ENCODE results near the gene GALNT1.

The GALNT1 gene

DNA sequence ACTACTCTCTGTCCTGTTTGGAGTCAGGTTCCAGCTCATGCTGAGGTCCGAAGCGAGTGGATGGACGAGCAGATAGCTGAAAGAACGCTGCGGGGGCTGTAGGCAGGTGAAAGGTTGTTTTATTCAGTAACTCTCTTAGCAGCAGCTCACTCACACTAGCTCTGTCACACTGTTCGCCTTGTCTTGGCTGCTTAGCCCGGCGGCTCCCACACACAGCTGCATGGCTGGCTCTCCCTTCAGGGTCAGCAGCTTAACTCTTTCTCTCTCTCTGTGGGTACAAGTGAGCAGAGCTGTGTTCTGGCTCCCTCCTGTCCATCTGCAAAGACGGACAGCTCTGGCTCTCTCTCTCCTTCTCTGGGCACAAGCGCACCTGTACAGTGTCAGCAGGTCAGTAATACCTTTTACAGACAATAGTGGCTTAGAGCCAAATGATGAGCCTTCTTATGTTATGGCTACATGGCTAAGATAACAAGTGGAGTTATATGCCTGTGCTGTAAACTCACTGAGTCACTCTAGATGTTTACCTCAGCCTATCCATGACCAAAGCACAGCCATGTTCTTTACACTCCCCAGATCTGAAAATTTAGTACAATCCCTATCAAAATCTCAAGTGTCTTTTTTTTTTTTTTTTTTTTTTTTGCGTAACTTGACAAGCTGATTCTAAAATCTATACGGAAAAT is 149.3 kb downstream of the GALNT1 start:
- H3K27me3 ChIP-seq (replicated peaks; ENCODE audit: control insufficient read depth, insufficient read depth, low read length), result no peaks in the 10 kb centered on the region
- TF ChIP-seq, protein P1, sequence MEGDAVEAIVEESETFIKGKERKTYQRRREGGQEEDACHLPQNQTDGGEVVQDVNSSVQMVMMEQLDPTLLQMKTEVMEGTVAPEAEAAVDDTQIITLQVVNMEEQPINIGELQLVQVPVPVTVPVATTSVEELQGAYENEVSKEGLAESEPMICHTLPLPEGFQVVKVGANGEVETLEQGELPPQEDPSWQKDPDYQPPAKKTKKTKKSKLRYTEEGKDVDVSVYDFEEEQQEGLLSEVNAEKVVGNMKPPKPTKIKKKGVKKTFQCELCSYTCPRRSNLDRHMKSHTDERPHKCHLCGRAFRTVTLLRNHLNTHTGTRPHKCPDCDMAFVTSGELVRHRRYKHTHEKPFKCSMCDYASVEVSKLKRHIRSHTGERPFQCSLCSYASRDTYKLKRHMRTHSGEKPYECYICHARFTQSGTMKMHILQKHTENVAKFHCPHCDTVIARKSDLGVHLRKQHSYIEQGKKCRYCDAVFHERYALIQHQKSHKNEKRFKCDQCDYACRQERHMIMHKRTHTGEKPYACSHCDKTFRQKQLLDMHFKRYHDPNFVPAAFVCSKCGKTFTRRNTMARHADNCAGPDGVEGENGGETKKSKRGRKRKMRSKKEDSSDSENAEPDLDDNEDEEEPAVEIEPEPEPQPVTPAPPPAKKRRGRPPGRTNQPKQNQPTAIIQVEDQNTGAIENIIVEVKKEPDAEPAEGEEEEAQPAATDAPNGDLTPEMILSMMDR (IDR thresholded peaks at IDR 0.05; ENCODE audit: insufficient read depth, low read length, poor library complexity, severe bottlenecking), result no peak
- DNase-seq (ENCODE audit: extremely low read depth, insufficient read length), result no peak
- H3K36me3 ChIP-seq (ENCODE audit: control insufficient read depth, insufficient read depth, low read length), result no peaks in the 10 kb centered on the region
- no peak overlapping the region for H3K4me3 ChIP-seq (replicated peaks; ENCODE audit: low read depth, low read length)

DNA sequence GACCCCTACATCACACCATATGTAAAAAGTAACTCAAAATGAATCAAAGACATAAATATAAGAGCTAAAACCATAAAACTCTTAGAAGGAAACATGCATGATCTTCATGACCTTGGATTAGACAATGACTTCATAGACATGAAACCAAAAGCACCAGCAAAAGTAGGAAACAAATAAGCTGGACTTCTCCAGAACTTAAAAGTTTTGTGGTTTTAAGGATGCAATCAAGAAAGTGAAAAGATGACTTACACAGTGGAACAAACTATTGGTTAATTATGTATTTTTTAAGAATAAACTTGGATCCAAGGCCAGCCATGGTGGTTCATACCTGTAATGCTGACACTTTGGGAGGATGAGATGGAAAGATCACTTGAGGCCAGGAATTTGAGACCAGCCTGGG is 150.2 kb downstream of the GALNT1 start:
- Histone ChIP-seq H3K27me3 (replicated peaks; ENCODE audit: control insufficient read depth, insufficient read depth, low read length) (no peaks in the 10 kb centered on the region), H3K4me3 (replicated peaks; ENCODE audit: low read depth, low read length) (no peak overlapping the region), H3K36me3 (ENCODE audit: control insufficient read depth, insufficient read depth, low read length) (no peaks in the 10 kb centered on the region)
- DNase-seq (ENCODE audit: extremely low read depth, insufficient read length), result no peak
- TF ChIP-seq, protein P1 (IDR thresholded peaks at IDR 0.05; ENCODE audit: insufficient read depth, low read length, poor library complexity, severe bottlenecking), result no peak

DNA sequence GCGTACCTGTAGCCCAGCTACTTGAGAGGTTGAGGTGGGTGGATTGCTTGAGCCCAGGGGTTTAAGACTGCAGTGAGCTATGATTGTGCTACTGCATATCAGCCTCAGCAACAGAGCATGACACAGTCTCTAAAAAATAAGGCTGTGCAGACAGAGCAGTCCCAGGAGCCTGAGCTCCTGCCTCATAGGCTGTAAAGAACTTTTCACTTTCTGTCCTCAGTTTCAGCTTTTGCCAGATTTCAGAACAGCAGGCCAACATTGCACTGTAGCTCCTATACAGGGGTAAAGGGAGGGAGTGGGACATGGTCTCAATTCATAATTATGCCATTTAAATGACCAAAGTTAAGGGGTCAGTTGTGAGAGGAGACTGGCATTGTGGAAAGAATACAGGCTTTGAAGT is 150.6 kb downstream of the GALNT1 start:
- no peak for DNase-seq (ENCODE audit: extremely low read depth, insufficient read length)
- TF ChIP-seq, protein P1 (IDR thresholded peaks at IDR 0.05; ENCODE audit: insufficient read depth, low read length, poor library complexity, severe bottlenecking), result no peak
- Histone ChIP-seq H3K4me3 (replicated peaks; ENCODE audit: low read depth, low read length) (no peak overlapping the region), H3K36me3 (ENCODE audit: control insufficient read depth, insufficient read depth, low read length) (no peaks in the 10 kb centered on the region), H3K27me3 (replicated peaks; ENCODE audit: control insufficient read depth, insufficient read depth, low read length) (no peaks in the 10 kb centered on the region)

DNA sequence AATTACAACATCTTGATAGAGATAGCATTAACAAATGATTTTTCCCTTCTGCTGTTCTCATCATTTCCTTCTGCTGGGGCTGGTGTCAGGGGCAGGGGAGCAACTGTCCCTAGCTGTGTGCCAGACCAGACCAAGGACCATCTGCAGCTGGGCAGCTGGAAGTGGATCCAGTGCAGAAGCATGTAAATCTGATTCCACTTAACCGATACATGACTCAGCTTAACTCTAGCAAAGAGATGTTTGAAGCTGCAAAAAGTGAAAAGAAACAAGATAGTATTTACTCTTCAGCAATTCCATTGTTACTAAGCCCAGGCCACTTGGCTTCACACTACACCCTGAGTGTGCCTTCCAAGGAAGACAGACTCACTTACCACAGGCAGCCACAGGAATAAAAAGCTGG is 151.1 kb downstream of the GALNT1 start:
- no peak for DNase-seq (ENCODE audit: extremely low read depth, insufficient read length)
- H3K36me3 ChIP-seq (ENCODE audit: control insufficient read depth, insufficient read depth, low read length), result no peaks in the 10 kb centered on the region
- H3K27me3 ChIP-seq (replicated peaks; ENCODE audit: control insufficient read depth, insufficient read depth, low read length), result no peaks in the 10 kb centered on the region
- no peak overlapping the region for H3K4me3 ChIP-seq (replicated peaks; ENCODE audit: low read depth, low read length)
- TF ChIP-seq, protein P1 (IDR thresholded peaks at IDR 0.05; ENCODE audit: insufficient read depth, low read length, poor library complexity, severe bottlenecking), result no peak

DNA sequence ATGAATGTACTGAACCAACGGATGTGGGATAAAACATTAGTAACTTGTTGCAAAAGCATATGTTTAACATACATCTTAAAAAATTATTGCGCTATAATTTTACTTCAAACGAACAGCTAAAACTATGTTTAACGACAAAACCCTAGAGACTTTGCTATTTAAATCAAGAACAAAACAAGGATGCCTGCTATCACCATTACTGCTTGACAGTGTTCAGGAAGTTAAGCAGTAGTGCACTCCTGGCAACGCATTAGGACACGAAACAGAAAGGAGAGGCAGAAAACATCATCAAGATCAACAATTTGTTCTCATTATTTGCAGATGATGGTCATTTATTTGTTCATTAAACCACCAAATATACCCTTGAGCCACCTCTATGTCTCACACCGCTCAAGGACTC is 151.9 kb downstream of the GALNT1 start:
- TF ChIP-seq, protein P1 (IDR thresholded peaks at IDR 0.05; ENCODE audit: insufficient read depth, low read length, poor library complexity, severe bottlenecking), result no peak
- no peak overlapping the region for H3K4me3 ChIP-seq (replicated peaks; ENCODE audit: low read depth, low read length)
- DNase-seq (ENCODE audit: extremely low read depth, insufficient read length), result no peak

DNA sequence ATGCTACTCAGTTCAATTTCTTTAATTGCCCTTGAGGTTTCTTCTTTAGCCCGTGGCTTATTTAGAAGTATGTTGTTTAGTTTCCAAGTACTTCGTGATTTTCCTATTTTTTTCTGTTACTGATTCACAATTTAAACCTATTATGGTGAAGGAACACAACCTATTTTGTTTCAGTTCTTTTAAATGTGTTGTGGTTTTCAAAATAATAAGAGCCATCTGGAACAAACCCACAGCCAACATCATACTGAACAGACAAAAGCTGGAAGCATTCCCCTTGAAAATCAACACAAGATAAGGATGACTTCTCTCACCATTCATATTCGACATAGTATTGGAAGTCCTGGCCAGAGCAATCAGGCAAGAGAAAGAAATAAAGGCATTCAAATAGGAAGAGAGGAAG is 155.2 kb downstream of the GALNT1 start:
- DNase-seq (ENCODE audit: extremely low read depth, insufficient read length), result no peak
- TF ChIP-seq, protein P1 (IDR thresholded peaks at IDR 0.05; ENCODE audit: insufficient read depth, low read length, poor library complexity, severe bottlenecking), result no peak
- H3K4me3 ChIP-seq (replicated peaks; ENCODE audit: low read depth, low read length), result no peak overlapping the region
- no peaks in the 10 kb centered on the region for H3K36me3 ChIP-seq (ENCODE audit: control insufficient read depth, insufficient read depth, low read length)
- no peaks in the 10 kb centered on the region for H3K27me3 ChIP-seq (replicated peaks; ENCODE audit: control insufficient read depth, insufficient read depth, low read length)

More for the DNA sequence above, 151.9 kb downstream of the GALNT1 start:
- Histone ChIP-seq H3K27me3 (replicated peaks; ENCODE audit: control insufficient read depth, insufficient read depth, low read length) (no peaks in the 10 kb centered on the region), H3K36me3 (ENCODE audit: control insufficient read depth, insufficient read depth, low read length) (no peaks in the 10 kb centered on the region)
